K562 (cell line): Measurements from ENCODE around the gene DAB1. TPM values are rescaled to one million over a fixed set of nuclear protein-coding genes. Genes with fewer than 3 reads are reported as not detected.

ENCODE experiments used
- ATAC-seq: fragments of 200-7000 bp; cut with Tn5 transposase; 3 replicates; pipeline ENCODE4 v1.9.1; 2020; ENCODE audit warnings: moderate library complexity
- BruUV-seq: library from RNA; stranded (reverse); fragments of 400-500 nt; replicated peaks from 2 replicates; lab custom pipeline; 2021; lab: Mats Ljungman, UMichigan
- CTCF ChIA-PET: fragments of 300-600 bp; formaldehyde crosslinking; extraction: SDS; loops from one replicate; lab custom pipeline; 2021; ENCODE audit warnings: low intra/inter-chr PET ratio; lab: Yijun Ruan, JAX
- POLR2A ChIA-PET: fragments of 300-600, 350-650 bp; sonication (Branson Sonifier 250); formaldehyde crosslinking; extraction: SDS; loops from one replicate; lab custom pipeline; 2021; ENCODE audit warnings: antibody characterized with exemption, inconsistent platforms; lab: Yijun Ruan, JAX
- DNase-seq, 4 experiments: peaks; one replicate each; pipeline versions ENCODE4 v3.0.0 to v3.0.0-alpha.2; 2011 to 2018; ENCODE audit warnings: low spot score in 3 of 4, mixed read lengths in 3 of 4; ENCODE audit errors: extremely low read depth in 1 of 4
- FAIRE-seq: peaks from 2 replicates; lab custom pipeline; 2011; peaks lifted over from hg19 to GRCh38; lab: Jason Lieb, UNC
- H2AFZ ChIP-seq: 2 replicates; pipeline ENCODE4 v1.6.0; 2011; ENCODE audit warnings: low read depth, low read length, control low read depth, inconsistent platforms
- H3K27ac ChIP-seq: fragments of 200-600 bp; 3 replicates; pipeline ENCODE4 v1.8.0; 2011; ENCODE audit warnings: low read depth, mild to moderate bottlenecking, control low read depth, inconsistent platforms, low read length, moderate library complexity, mixed read lengths; ENCODE audit errors: extremely low read depth
- H3K27me3 ChIP-seq, 2 experiments: fragments of 300-600 bp in 1 of 2; 2 replicates in 1 of 2; 3 replicates in 1 of 2; pipeline versions ENCODE4 v1.6.0 to v1.8.0; 2011; ENCODE audit warnings: inconsistent platforms in 2 of 2, low read length in 2 of 2, mild to moderate bottlenecking in 1 of 2, mixed read lengths in 1 of 2, moderate library complexity in 1 of 2; ENCODE audit not compliant: control insufficient read depth in 2 of 2, insufficient read depth in 2 of 2
- H3K36me3 ChIP-seq: fragments of 300-600 bp; 3 replicates; pipeline ENCODE4 v1.8.0; 2011; ENCODE audit warnings: mild to moderate bottlenecking, low read length, inconsistent platforms; ENCODE audit not compliant: control insufficient read depth, insufficient read depth
- H3K4me1 ChIP-seq, 2 experiments: fragments of 200-600 bp in 1 of 2; replicated peaks in 1 of 2; 2 replicates in 1 of 2; 3 replicates in 1 of 2; pipeline versions ENCODE4 v1.5.1 to v1.8.0; 2011; ENCODE audit warnings: inconsistent platforms in 2 of 2, low read length in 2 of 2, mild to moderate bottlenecking in 1 of 2, mixed read lengths in 1 of 2, moderate library complexity in 1 of 2; ENCODE audit not compliant: control insufficient read depth in 2 of 2, insufficient read depth in 2 of 2
- H3K4me2 ChIP-seq: 2 replicates; pipeline ENCODE4 v1.6.1; 2011; ENCODE audit warnings: low read length, control low read depth, inconsistent platforms, mixed read lengths; ENCODE audit not compliant: insufficient read depth
- H3K4me3 ChIP-seq: fragments of 200-600 bp; sonication (generic), shearing (Covaris generic); 2 replicates; pipeline ENCODE4 v1.5.1; 2016; ENCODE audit warnings: control low read depth, inconsistent platforms
- H3K79me2 ChIP-seq: fragments of 200-600 bp; 3 replicates; pipeline ENCODE4 v1.8.0; 2011; ENCODE audit warnings: low read length, inconsistent platforms; ENCODE audit not compliant: control insufficient read depth, insufficient read depth
- H3K9ac ChIP-seq, 2 experiments: 2 replicates each; pipeline versions ENCODE4 v1.6.0 to v1.6.1; 2011; ENCODE audit warnings: low read depth in 2 of 2, low read length in 2 of 2, control low read depth in 1 of 2, inconsistent platforms in 1 of 2, mild to moderate bottlenecking in 1 of 2, mixed read lengths in 1 of 2; ENCODE audit not compliant: insufficient read depth in 1 of 2
- H3K9me1 ChIP-seq: one replicate; pipeline ENCODE4 v1.6.0; 2011; ENCODE audit warnings: inconsistent platforms, mild to moderate bottlenecking, low read length, moderate library complexity; ENCODE audit not compliant: control insufficient read depth, insufficient read depth
- H3K9me3 ChIP-seq: replicated peaks from 2 replicates; pipeline ENCODE4 v1.5.1; 2011; ENCODE audit warnings: low read depth, low read length, inconsistent platforms; ENCODE audit not compliant: control insufficient read depth, insufficient read depth
- H4K20me1 ChIP-seq: replicated peaks from 2 replicates; pipeline ENCODE4 v1.6.1; 2011; ENCODE audit warnings: low read length, inconsistent platforms, mixed read lengths; ENCODE audit not compliant: control insufficient read depth, insufficient read depth
- CTCF ChIP-seq, 3 experiments: IDR thresholded peaks in 2 of 3; conservative IDR thresholded peaks in 1 of 3; 2 replicates each; pipeline ENCODE4 v1.5.1; 2011 to 2012; ENCODE audit warnings: low read length in 3 of 3, mild to moderate bottlenecking in 3 of 3, control low read depth in 2 of 3, improper control_type of control experiment in 1 of 3, inconsistent platforms in 1 of 3, low read depth in 1 of 3, mixed read lengths in 1 of 3, moderate library complexity in 1 of 3; ENCODE audit not compliant: insufficient read depth in 2 of 3
- FOXA3 ChIP-seq, 2 experiments: fragments of 450-650 bp in 1 of 2; sonication (generic) in 1 of 2; formaldehyde crosslinking; IDR thresholded peaks in 1 of 2; conservative IDR thresholded peaks in 1 of 2; 2 replicates each; pipeline versions ENCODE4 v1.4.0 to v1.8.0; 2020 to 2022; ENCODE audit warnings: mild to moderate bottlenecking in 2 of 2, missing genetic modification reagents in 1 of 2
- KLF1 ChIP-seq: fragments of 450-650 bp; IDR thresholded peaks from 2 replicates; pipeline ENCODE4 v1.6.1; 2016; ENCODE audit warnings: missing genetic modification characterization, missing compliant biosample characterization
- NR0B1 ChIP-seq: fragments of 450-650 bp; IDR thresholded peaks from one replicate; pipeline ENCODE4 v1.6.1; 2018; ENCODE audit warnings: mild to moderate bottlenecking, moderate library complexity; ENCODE audit not compliant: partially characterized antibody
- RAD21 ChIP-seq, 2 experiments: fragments of 250-450 bp in 1 of 2; fragments of 450-650 bp in 1 of 2; sonication (Bioruptor Pico) in 1 of 2; formaldehyde crosslinking in 1 of 2; IDR thresholded peaks in 1 of 2; conservative IDR thresholded peaks in 1 of 2; 2 replicates each; pipeline versions ENCODE4 v1.4.0 to v1.8.0; 2020 to 2022; ENCODE audit warnings: mild to moderate bottlenecking in 2 of 2, moderate library complexity in 1 of 2
- SMC3 ChIP-seq: conservative IDR thresholded peaks from 2 replicates; pipeline ENCODE4 v1.6.1; 2011; ENCODE audit warnings: low read depth, low read length, improper control_type of control experiment; ENCODE audit not compliant: insufficient read depth
- WGBS: fragments of 100-300 bp; shearing (Covaris generic); methylation state at CpG from one replicate; pipeline ENCODE4 v1.1.6; 2016; ENCODE audit warnings: low coverage, mixed read lengths; ENCODE audit not compliant: insufficient coverage; ENCODE audit errors: missing lambda C conversion rate; 5-methylcytosine and 5-hydroxymethylcytosine counted together
- in situ Hi-C: fragments of 300-500 bp; cut with MboI; formaldehyde crosslinking; loops from 4 replicates; pipeline ENCODE4 v1.15.0; 2018; ENCODE audit warnings: inconsistent platforms, mixed read lengths
- intact Hi-C: fragments of 100-400 bp; cut with micrococcal nuclease; formaldehyde crosslinking; loops from 2 replicates; pipeline ENCODE4 v1.14.2; 2022
- polyA plus RNA-seq, 8 experiments: library from polyadenylated mRNA; depleted of rRNA in 4 of 8; stranded (reverse) in 5 of 8; unstranded in 3 of 8; fragments of >200 nt; fragmentation: Nextera tagmentation in 2 of 8; fragmentation: Illumina TruSeq in 1 of 8; extraction: Ambion mirVana in 2 of 8; extraction: Trizol in 1 of 8; gene quantifications; 2 replicates each; pipeline versions ENCODE4 v1.2.1 to v1.2.3, GENCODE V29; 2011 to 2014; ENCODE audit warnings: inconsistent platforms in 1 of 8, missing spikeins in 1 of 8
- total RNA-seq, 7 experiments: library from RNA; depleted of rRNA in 6 of 7; stranded (reverse); fragments of >200 nt in 6 of 7; fragmentation: Illumina TruSeq in 2 of 7; extraction: Trizol in 2 of 7; gene quantifications; 2 replicates each; pipeline versions ENCODE4 v1.2.1 to v1.2.3, GENCODE V29; 2011 to 2021; ENCODE audit warnings: low replicate concordance in 1 of 7

The DAB1 gene
- total and polyA plus RNA-seq, 9 of the 15 experiments (the other 6 are each of a cell fraction or from before 2014, with no cell fraction given): not detected

GRCh38 chr1:57424231-57425027 lies 569 bp upstream of the DAB1 start:
- Histone ChIP-seq H3K9me1 (no peaks in the 10 kb centered on the region), H3K9me3 (no peaks in the 10 kb centered on the region), H3K79me2 (no peaks in the 10 kb centered on the region), H3K36me3 (no peaks in the 10 kb centered on the region), H4K20me1 (no peaks in the 10 kb centered on the region), H3K4me3 (no peak overlapping the region), H3K4me2 (no peak overlapping the region), H2AFZ (no peak overlapping the region), H3K9ac (no peak overlapping the region), H3K27me3 (peaks cover 0 to 26% of the 10 kb centered on the region in 2 experiments; a peak in 3 of 5 replicates)
- in situ Hi-C loops (no loop called here), intact Hi-C loops (no loop called here)
- DNase-seq (peak in 3 of 4 experiments; percentile 2 to 26 (median 9)), ATAC-seq (peak; percentile 57; the same call in 2 of the 3 replicates)
- 13% methylated on average over 25 of the region's 63 CpGs for WGBS
- no TSS peak for BruUV-seq
- TF ChIP-seq CTCF (IDR thresholded peaks at IDR 0.05 in 2 of 3, conservative IDR thresholded peaks at IDR 0.05 in 1 of 3; ENCODE audit: insufficient read depth in 2 of 3, low read depth in 1 of 3, low read length in 3 of 3): peak; percentile 34 to 39 (median 39); a peak in 4 of 6 replicates
- TF ChIP-seq KLF1 (tag): no peak
- TF ChIP-seq FOXA3 (CRISPR knock-in tag; conservative IDR thresholded peaks at IDR 0.05 in 1 of 2, IDR thresholded peaks at IDR 0.05 in 1 of 2): no peak
- peak; percentile 26; the same call in 1 of the 2 replicates for TF ChIP-seq SMC3
- TF ChIP-seq NR0B1: no peak
- TF ChIP-seq RAD21 (CRISPR knock-in tag; conservative IDR thresholded peaks at IDR 0.05 in 1 of 2, IDR thresholded peaks at IDR 0.05 in 1 of 2): peak in 1 of 2 experiments; percentile 20; a peak in 1 of 4 replicates
- TF ChIP-seq, all 486 proteins: peak for 3
- ChIA-PET CTCF (no interaction called here), POLR2A (no interaction called here)
- Histone ChIP-seq H3K4me1 (peaks cover 0 to 7% of the 10 kb centered on the region in 2 experiments; a peak in 2 of 5 replicates), H3K27ac (no peak overlapping the region)
- no peak for FAIRE-seq
